ENCODE measurements around the gene STX4. TPM values are rescaled to one million over a fixed set of nuclear protein-coding genes. Genes with fewer than 3 reads are reported as not detected.

Gene STX4
- total RNA-seq, 1 experiment from 2014 or later: 26.0 TPM

DNA sequence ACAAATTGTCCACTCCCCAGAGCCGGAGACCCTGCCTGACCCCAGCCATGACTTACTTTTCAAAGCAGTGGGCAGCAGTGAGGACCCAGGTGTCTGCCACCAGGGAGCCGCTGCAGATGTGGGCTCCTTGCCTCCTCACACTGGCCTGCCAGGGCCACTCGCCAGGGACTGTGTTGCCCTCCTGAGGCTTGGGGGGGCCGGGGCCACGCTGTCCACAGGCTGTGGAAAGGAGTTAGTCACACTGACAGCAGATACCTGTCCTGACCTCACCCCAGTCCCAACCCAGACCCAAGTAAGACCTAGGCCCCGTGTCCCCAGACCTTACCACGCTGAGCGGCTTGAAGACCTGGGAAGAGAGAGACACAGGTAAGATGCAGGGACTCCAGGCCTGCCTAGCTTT, 54.1 kb downstream of the STX4 start:
- ATAC-seq: no peak
- Histone ChIP-seq H3K9ac (ENCODE audit: low read length) (no peak overlapping the region), H2AFZ (ENCODE audit: low read depth, low read length, poor library complexity, severe bottlenecking) (no peak overlapping the region), H3K27ac (ENCODE audit: low read depth, low read length) (no peak overlapping the region), H3K4me2 (ENCODE audit: low read length) (no peak overlapping the region), H4K20me1 (ENCODE audit: insufficient read depth) (no peaks in the 10 kb centered on the region), H3K9me3 (ENCODE audit: control insufficient read depth in 1 of 2, insufficient read depth in 1 of 2, low read depth in 1 of 2, low read length in 2 of 2) (no peaks in the 10 kb centered on the region), H3K4me3 (replicated peaks in 1 of 2; ENCODE audit: low read depth in 1 of 2, low read length in 2 of 2) (no peak overlapping the region), H3K36me3 (ENCODE audit: control insufficient read depth in 1 of 2, insufficient read depth in 2 of 2, low read length in 2 of 2) (peaks cover 0 to 14% of the 10 kb centered on the region in 2 experiments; a peak in 3 of 4 replicates), H3K4me1 (ENCODE audit: control insufficient read depth in 1 of 2, insufficient read depth in 2 of 2, low read length in 2 of 2) (peaks cover under 1 to 5% of the 10 kb centered on the region in 2 experiments; a peak in 2 of 4 replicates), H3K79me2 (ENCODE audit: insufficient read depth, low read length) (peaks cover 16% of the 10 kb centered on the region), H3K9me2 (ENCODE audit: insufficient read depth) (no peaks in the 10 kb centered on the region), H3K27me3 (ENCODE audit: insufficient read depth, low read length) (no peaks in the 10 kb centered on the region)
- RAD21 ChIA-PET (ENCODE audit: low non-redundant PET in 1 of 2, low total read pairs in 2 of 2, uncharacterized antibody in 2 of 2, unreplicated experiment in 2 of 2): no interaction called here
- DNase-seq (ENCODE audit: low read depth, low spot score): no peak
- TF ChIP-seq, protein P1, sequence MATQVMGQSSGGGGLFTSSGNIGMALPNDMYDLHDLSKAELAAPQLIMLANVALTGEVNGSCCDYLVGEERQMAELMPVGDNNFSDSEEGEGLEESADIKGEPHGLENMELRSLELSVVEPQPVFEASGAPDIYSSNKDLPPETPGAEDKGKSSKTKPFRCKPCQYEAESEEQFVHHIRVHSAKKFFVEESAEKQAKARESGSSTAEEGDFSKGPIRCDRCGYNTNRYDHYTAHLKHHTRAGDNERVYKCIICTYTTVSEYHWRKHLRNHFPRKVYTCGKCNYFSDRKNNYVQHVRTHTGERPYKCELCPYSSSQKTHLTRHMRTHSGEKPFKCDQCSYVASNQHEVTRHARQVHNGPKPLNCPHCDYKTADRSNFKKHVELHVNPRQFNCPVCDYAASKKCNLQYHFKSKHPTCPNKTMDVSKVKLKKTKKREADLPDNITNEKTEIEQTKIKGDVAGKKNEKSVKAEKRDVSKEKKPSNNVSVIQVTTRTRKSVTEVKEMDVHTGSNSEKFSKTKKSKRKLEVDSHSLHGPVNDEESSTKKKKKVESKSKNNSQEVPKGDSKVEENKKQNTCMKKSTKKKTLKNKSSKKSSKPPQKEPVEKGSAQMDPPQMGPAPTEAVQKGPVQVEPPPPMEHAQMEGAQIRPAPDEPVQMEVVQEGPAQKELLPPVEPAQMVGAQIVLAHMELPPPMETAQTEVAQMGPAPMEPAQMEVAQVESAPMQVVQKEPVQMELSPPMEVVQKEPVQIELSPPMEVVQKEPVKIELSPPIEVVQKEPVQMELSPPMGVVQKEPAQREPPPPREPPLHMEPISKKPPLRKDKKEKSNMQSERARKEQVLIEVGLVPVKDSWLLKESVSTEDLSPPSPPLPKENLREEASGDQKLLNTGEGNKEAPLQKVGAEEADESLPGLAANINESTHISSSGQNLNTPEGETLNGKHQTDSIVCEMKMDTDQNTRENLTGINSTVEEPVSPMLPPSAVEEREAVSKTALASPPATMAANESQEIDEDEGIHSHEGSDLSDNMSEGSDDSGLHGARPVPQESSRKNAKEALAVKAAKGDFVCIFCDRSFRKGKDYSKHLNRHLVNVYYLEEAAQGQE (IDR thresholded peaks at IDR 0.05; ENCODE audit: low read depth): no peak
- no peak for TF ChIP-seq SP1 (IDR thresholded peaks at IDR 0.05; ENCODE audit: low read depth)
- TF ChIP-seq, protein P2, sequence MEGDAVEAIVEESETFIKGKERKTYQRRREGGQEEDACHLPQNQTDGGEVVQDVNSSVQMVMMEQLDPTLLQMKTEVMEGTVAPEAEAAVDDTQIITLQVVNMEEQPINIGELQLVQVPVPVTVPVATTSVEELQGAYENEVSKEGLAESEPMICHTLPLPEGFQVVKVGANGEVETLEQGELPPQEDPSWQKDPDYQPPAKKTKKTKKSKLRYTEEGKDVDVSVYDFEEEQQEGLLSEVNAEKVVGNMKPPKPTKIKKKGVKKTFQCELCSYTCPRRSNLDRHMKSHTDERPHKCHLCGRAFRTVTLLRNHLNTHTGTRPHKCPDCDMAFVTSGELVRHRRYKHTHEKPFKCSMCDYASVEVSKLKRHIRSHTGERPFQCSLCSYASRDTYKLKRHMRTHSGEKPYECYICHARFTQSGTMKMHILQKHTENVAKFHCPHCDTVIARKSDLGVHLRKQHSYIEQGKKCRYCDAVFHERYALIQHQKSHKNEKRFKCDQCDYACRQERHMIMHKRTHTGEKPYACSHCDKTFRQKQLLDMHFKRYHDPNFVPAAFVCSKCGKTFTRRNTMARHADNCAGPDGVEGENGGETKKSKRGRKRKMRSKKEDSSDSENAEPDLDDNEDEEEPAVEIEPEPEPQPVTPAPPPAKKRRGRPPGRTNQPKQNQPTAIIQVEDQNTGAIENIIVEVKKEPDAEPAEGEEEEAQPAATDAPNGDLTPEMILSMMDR (IDR thresholded peaks at IDR 0.05 in 2 of 3, conservative IDR thresholded peaks at IDR 0.05 in 1 of 3; ENCODE audit: borderline replicate concordance in 1 of 3, insufficient read depth in 1 of 3, low read depth in 2 of 3, low read length in 2 of 3): no peak
- TF ChIP-seq SRF (IDR thresholded peaks at IDR 0.05; ENCODE audit: low read depth): no peak
- CTCF ChIA-PET: no interaction called here
- intact Hi-C loops (cut with micrococcal nuclease): no loop called here
- POLR2A ChIA-PET: interaction anchor here (0.5 kb wide), 1 partner anchor 173 kb away, joined by 3 read pairs; no protein-coding TSS in a partner anchor
- no TSS peak for BruUV-seq (replicated peaks)
